Retina (tissue), 1 donor: ENCODE measurements around the gene TMEM37.

Experiments
- DNase-seq: peaks from one replicate; pipeline ENCODE4 v3.0.0-alpha.2; 2016

The TMEM37 gene

GRCh38 chr2:119461811-119462210, 30.2 kb downstream of the TMEM37 start:
- no peak for DNase-seq

GRCh38 chr2:119462574-119462973, 30.9 kb downstream of the TMEM37 start:
- no peak for DNase-seq

- no peak for DNase-seq
Observed at GRCh38 chr2:119463136-119463535, 31.5 kb downstream of the TMEM37 start.

- no peak for DNase-seq
Observed at GRCh38 chr2:119463990-119464389, 32.3 kb downstream of the TMEM37 start.

GRCh38 chr2:119464981-119465380, 33.3 kb downstream of the TMEM37 start:
- no peak for DNase-seq

GRCh38 chr2:119465687-119466086, 34.0 kb downstream of the TMEM37 start:
- no peak for DNase-seq

- no peak for DNase-seq
Observed at GRCh38 chr2:119466373-119466772, 34.7 kb downstream of the TMEM37 start.

- no peak for DNase-seq
Observed at GRCh38 chr2:119468154-119468955, 36.7 kb downstream of the TMEM37 start.

- DNase-seq: no peak
Observed at GRCh38 chr2:119469131-119469530, 37.5 kb downstream of the TMEM37 start.

GRCh38 chr2:119469661-119470297, 38.1 kb downstream of the TMEM37 start:
- DNase-seq: no peak

- DNase-seq: no peak
Observed at GRCh38 chr2:119472749-119473148, 41.1 kb downstream of the TMEM37 start.

GRCh38 chr2:119473621-119474370, 42.1 kb downstream of the TMEM37 start:
- no peak for DNase-seq

- DNase-seq: no peak
Observed at GRCh38 chr2:119474371-119475224, 42.9 kb downstream of the TMEM37 start.

GRCh38 chr2:119475225-119475856, 43.7 kb downstream of the TMEM37 start:
- DNase-seq: no peak

GRCh38 chr2:119475857-119476244, 44.2 kb downstream of the TMEM37 start:
- no peak for DNase-seq

GRCh38 chr2:119476301-119477112, 44.9 kb downstream of the TMEM37 start:
- peak; percentile 84 for DNase-seq

- no peak for DNase-seq
Observed at GRCh38 chr2:119477113-119477505, 45.5 kb downstream of the TMEM37 start.

- DNase-seq: no peak
Observed at GRCh38 chr2:119478188-119478977, 46.7 kb downstream of the TMEM37 start.

GRCh38 chr2:119478978-119479295, 47.3 kb downstream of the TMEM37 start:
- DNase-seq: no peak

GRCh38 chr2:119480184-119480583, 48.5 kb downstream of the TMEM37 start:
- no peak for DNase-seq

- no peak for DNase-seq
Observed at GRCh38 chr2:119480718-119481142, 49.1 kb downstream of the TMEM37 start.
